Erythroblast (primary cell): ENCODE data around the gene OR10K1.

Experiments
- GATA1 ChIP-seq: IDR thresholded peaks from 2 replicates; pipeline ENCODE4 v1.6.1; 2011; ENCODE audit warnings: low read depth, mild to moderate bottlenecking, control low read depth, low read length, moderate library complexity
- POLR2A ChIP-seq: IDR thresholded peaks from 2 replicates; pipeline ENCODE4 v1.6.1; 2011; ENCODE audit warnings: mild to moderate bottlenecking, low read length

- TF ChIP-seq POLR2A (no peak), GATA1 (no peak)
These were observed 34.7 kb downstream of the OR10K1 start for GRCh38 chr1:158496374-158496773.
